ENCODE results near the gene MN1. TPM values are rescaled to one million over a fixed set of nuclear protein-coding genes. Genes with fewer than 3 reads are reported as not detected.

The MN1 gene
- total and polyA plus RNA-seq, 4 experiments from 2014 or later: 0.02 to 0.58 (median 0.35) TPM; not detected in 1

DNA sequence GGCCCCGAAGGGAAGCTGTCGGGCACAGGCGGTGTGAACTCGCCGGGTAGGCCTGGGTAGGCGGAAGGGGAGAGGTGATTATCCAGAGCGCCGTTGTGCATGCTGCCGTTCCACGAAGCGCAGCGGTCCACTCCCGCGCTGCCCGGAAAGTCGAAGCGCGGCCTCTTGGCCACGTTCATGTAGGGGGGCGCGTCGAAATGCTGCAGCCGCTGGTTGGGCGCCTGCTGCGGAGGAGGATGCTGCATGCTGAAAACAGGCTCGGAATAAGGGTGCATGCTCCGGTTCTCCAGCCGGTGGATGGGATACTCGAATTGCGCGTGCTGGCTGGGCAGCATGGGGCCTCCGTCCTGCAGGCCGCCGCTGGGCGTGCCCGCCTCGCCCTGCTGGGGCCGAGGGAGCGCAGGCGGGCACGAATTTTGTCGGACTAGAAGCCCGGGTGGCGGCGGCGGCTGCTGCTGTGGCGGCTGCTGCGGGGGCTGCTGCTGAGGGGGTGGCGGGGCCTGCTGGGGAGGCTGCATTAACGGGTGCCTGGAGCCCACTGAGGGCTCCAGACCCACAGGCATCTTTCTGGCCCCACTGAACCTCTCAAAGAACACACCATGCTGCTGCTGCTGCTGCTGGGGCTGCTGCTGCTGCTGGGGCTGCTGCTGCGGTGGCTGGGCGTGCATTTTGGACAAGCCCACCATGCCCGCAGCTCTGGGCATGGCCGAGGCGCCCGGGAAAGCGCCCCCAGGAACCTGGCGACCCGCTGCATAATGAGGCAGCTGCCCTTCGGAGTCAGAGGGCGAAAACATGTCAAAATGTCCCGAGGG lies 2.3 kb downstream of the MN1 start:
- intact Hi-C loops (cut with micrococcal nuclease): no loop called here
- Mint-ChIP-seq H3K27me3 (peaks cover 0 to 3% of the 10 kb centered on the region in 2 donors), H3K27ac (no peak overlapping the region), H3K9me3 (no peaks in the 10 kb centered on the region), H3K4me1 (peaks cover 4 to 10% (median 9%) of the 10 kb centered on the region in 4 donors), H3K4me3 (peak overlapping the region in 4 of 8 donors; percentile 52 to 64 (median 58)), H3K36me3 (no peaks in the 10 kb centered on the region)
- Histone ChIP-seq H3K4me1 (ENCODE audit: insufficient read depth, low read length) (peaks cover 14% of the 10 kb centered on the region), H3K27ac (ENCODE audit: low read depth, low read length) (no peak overlapping the region), H3K27me3 (ENCODE audit: insufficient read depth, low read length) (no peaks in the 10 kb centered on the region), H3K36me3 (ENCODE audit: insufficient read depth, low read length) (no peaks in the 10 kb centered on the region), H3K4me3 (ENCODE audit: low read length in 2 of 2) (no peak overlapping the region), H3K9me3 (ENCODE audit: control insufficient read depth in 1 of 2, low read length in 2 of 2) (no peaks in the 10 kb centered on the region)
- ChIA-PET CTCF (ENCODE audit: partially characterized antibody) (no interaction called here), POLR2A (ENCODE audit: partially characterized antibody) (no interaction called here)
- DNase-seq: no peak

DNA sequence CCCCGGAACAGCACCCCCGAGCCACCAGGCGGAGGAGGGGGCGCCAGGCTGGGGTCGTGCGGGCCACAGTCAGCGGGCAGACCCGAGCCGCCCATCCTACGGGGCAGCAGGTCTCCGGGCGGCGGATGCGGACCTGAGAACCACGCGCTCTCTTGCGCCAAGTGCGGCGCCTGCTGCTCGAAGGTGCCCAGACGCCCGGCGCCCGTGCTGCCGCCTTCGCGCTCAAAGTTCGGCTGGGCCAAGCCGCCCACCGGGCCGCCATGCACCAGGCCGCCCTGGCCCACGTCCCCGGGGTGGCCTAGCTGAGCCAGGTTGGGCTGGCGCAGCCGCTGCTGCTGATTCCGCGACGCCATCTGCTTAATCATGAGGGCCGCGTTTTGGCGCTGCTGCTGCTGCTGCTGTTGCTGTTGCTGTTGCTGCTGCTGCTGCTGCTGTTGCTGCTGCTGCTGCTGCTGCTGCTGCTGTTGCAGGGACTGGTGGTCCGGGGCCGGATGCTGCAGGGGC lies 3.0 kb downstream of the MN1 start:
- no peaks in the 10 kb centered on the region for H3K27me3 ChIP-seq (ENCODE audit: insufficient read depth, low read length)
- H3K36me3 Mint-ChIP-seq: no peaks in the 10 kb centered on the region
- H3K4me1 Mint-ChIP-seq: peaks cover 4 to 10% (median 8%) of the 10 kb centered on the region in 4 donors
- H3K27ac Mint-ChIP-seq: no peak overlapping the region
- no peaks in the 10 kb centered on the region for H3K36me3 ChIP-seq (ENCODE audit: insufficient read depth, low read length)
- H3K9me3 ChIP-seq (ENCODE audit: control insufficient read depth in 1 of 2, low read length in 2 of 2): no peaks in the 10 kb centered on the region
- no peaks in the 10 kb centered on the region for H3K9me3 Mint-ChIP-seq
- H3K27me3 Mint-ChIP-seq: peaks cover 0 to 3% of the 10 kb centered on the region in 2 donors
- H3K27ac ChIP-seq (ENCODE audit: low read depth, low read length): no peak overlapping the region
- DNase-seq: no peak
- H3K4me3 Mint-ChIP-seq: peak overlapping the region in 4 of 8 donors; percentile 52 to 64 (median 58)
- peaks cover 14% of the 10 kb centered on the region for H3K4me1 ChIP-seq (ENCODE audit: insufficient read depth, low read length)
- intact Hi-C loops (cut with micrococcal nuclease): no loop called here
- ChIA-PET POLR2A (ENCODE audit: partially characterized antibody) (no interaction called here), CTCF (ENCODE audit: partially characterized antibody) (no interaction called here)
- no peak overlapping the region for H3K4me3 ChIP-seq (ENCODE audit: low read length in 2 of 2)

DNA sequence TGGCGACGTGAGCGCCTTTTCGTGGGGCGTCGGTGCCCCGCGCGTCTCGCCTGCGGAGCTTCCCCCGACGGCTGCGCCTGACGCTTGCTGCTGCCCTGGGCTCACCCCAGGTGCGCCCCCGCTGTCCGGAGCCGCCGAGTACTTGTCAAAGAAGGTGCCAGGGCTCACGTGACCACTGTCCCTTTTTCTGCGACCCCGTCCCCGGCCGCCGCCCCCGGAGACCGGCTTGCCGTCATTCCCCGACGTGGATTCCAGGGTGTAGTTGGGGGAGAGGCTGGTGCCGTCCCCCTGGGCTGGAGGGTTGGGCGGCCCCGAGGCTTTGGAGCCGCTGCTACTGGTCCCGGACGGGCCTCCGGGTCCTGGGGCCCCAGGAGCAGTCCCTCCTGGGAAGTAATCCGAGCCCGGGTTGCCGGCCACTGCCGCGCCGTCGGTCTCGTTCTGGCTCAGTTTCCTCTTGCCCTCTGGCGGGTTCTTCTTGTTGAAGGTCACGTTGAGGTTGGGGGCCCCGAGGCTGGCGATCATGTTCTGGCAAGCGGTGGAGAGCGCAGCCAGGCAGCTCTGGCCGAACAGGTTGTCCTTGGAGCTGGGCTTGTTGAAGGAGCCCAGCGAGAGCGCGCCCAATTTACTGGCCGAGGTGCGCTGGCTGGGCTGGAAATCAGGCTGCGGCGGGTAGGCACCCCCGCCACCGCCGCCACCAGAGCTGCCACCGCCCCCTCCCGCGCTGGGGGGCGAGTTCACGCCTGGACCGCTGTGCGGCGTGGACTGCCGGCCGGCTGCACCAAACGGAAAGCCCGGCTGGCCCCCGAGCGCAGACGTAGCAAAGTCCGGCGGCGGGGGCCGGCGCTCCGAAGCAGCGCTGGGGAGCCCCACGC lies 3.8 kb downstream of the MN1 start:
- no peak overlapping the region for H3K27ac Mint-ChIP-seq
- H3K27me3 Mint-ChIP-seq: peaks cover 0 to 3% of the 10 kb centered on the region in 2 donors
- Histone ChIP-seq H3K9me3 (ENCODE audit: control insufficient read depth in 1 of 2, low read length in 2 of 2) (no peaks in the 10 kb centered on the region), H3K4me1 (ENCODE audit: insufficient read depth, low read length) (peaks cover 13% of the 10 kb centered on the region), H3K27ac (ENCODE audit: low read depth, low read length) (no peak overlapping the region), H3K36me3 (ENCODE audit: insufficient read depth, low read length) (no peaks in the 10 kb centered on the region), H3K27me3 (ENCODE audit: insufficient read depth, low read length) (no peaks in the 10 kb centered on the region), H3K4me3 (ENCODE audit: low read length in 2 of 2) (no peak overlapping the region)
- ChIA-PET CTCF (ENCODE audit: partially characterized antibody) (no interaction called here), POLR2A (ENCODE audit: partially characterized antibody) (no interaction called here)
- no peak for DNase-seq
- intact Hi-C loops (cut with micrococcal nuclease): no loop called here
- H3K9me3 Mint-ChIP-seq: no peaks in the 10 kb centered on the region
- peaks cover 3 to 8% (median 7%) of the 10 kb centered on the region in 4 donors for H3K4me1 Mint-ChIP-seq
- no peak overlapping the region for H3K4me3 Mint-ChIP-seq
- no peaks in the 10 kb centered on the region for H3K36me3 Mint-ChIP-seq

DNA sequence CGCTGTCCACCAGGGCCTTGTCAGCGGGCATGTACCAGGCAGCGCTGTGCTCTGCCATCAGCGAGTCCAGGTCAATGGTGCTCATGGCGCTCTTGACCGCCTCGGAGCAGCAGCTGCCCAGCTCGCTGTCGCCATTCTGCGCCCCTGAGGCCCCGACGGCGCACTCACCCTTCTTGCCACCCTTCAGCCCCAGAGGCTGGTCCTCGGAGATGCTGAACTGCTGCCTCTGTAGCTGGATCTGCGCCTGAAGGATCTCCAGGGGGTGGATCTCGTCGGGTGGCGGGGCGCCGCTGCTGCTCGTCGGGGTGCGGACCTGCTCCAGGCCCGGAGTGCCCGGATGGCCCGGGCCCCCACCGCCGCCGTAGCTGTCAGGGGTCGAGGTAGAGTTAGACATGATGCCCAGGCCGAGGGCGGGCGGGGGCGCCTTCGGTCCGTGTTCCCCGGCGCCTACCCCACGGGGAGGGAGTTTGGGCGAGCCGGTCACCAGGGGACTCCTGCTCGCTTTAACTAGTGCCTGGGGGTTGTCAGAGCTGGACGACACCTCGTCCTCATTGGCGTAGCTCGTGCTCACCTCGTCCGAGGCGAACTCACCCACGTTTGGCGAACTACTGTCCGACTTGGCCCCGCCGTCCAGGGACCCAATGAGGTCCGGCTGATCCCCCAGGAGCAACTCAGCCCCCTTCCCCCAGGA lies 4.6 kb downstream of the MN1 start:
- H3K27ac Mint-ChIP-seq: no peak overlapping the region
- H3K4me1 ChIP-seq (ENCODE audit: insufficient read depth, low read length): peaks cover 7% of the 10 kb centered on the region
- no peaks in the 10 kb centered on the region for H3K36me3 Mint-ChIP-seq
- ChIA-PET POLR2A (ENCODE audit: partially characterized antibody) (no interaction called here), CTCF (ENCODE audit: partially characterized antibody) (interaction anchor here (1.3 kb wide), 1 partner anchor 10 kb away, joined by 3 read pairs; no protein-coding TSS in a partner anchor)
- intact Hi-C loops (cut with micrococcal nuclease): no loop called here
- no peak overlapping the region for H3K27ac ChIP-seq (ENCODE audit: low read depth, low read length)
- DNase-seq: no peak
- no peaks in the 10 kb centered on the region for H3K9me3 ChIP-seq (ENCODE audit: control insufficient read depth in 1 of 2, low read length in 2 of 2)
- no peaks in the 10 kb centered on the region for H3K27me3 ChIP-seq (ENCODE audit: insufficient read depth, low read length)
- no peaks in the 10 kb centered on the region for H3K9me3 Mint-ChIP-seq
- H3K36me3 ChIP-seq (ENCODE audit: insufficient read depth, low read length): no peaks in the 10 kb centered on the region
- H3K27me3 Mint-ChIP-seq: peaks cover 0 to 3% of the 10 kb centered on the region in 2 donors
- no peak overlapping the region for H3K4me3 ChIP-seq (ENCODE audit: low read length in 2 of 2)
- no peak overlapping the region for H3K4me3 Mint-ChIP-seq
- H3K4me1 Mint-ChIP-seq: peaks cover 0 to 1% (median 0%) of the 10 kb centered on the region in 4 donors

DNA sequence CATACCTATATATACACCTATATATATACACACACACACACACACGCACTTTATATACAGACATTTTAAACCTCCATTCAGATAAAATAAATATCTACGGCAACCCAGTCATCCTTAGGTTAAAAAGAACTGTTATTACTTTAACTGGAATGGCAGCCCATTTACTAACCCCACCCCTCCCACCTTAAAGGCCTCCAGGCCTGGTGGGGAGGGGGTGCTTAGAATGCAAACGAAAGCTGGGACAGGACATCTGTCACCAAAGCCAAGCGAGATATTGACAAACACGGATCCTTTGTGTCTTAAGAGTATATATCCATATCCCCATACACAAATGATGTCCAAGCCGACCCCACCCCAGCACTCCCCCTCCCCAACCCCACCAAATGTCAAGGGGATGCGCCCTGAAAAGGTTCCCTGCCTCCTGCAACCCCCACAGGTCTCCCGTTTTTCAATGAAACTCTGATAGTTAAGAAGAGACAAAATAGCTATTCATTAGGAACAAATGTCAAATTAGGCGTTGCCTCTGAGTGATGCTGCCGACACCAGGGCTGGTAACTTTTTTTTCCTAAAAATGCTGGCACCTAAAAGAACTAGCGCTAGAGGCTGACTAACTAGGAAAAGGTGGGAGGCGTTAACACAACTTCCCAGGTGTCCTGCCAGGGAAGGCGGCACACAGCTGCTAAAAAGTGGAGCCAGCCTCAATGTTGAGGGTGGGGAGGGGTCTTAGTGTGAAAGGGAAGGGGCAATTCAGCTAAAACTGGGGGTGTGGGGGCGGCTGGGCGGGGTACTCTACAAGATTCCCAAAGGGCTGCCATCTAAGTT lies 5.6 kb downstream of the MN1 start:
- Histone ChIP-seq H3K4me3 (ENCODE audit: low read length in 2 of 2) (no peak overlapping the region), H3K36me3 (ENCODE audit: insufficient read depth, low read length) (no peaks in the 10 kb centered on the region), H3K4me1 (ENCODE audit: insufficient read depth, low read length) (peaks cover 7% of the 10 kb centered on the region), H3K27ac (ENCODE audit: low read depth, low read length) (no peak overlapping the region), H3K27me3 (ENCODE audit: insufficient read depth, low read length) (no peaks in the 10 kb centered on the region), H3K9me3 (ENCODE audit: control insufficient read depth in 1 of 2, low read length in 2 of 2) (no peaks in the 10 kb centered on the region)
- no peak for DNase-seq
- Mint-ChIP-seq H3K27ac (no peak overlapping the region), H3K4me1 (peaks cover 0 to 1% (median 0%) of the 10 kb centered on the region in 4 donors), H3K36me3 (no peaks in the 10 kb centered on the region), H3K4me3 (peak overlapping the region in 1 of 8 donors; percentile 32), H3K27me3 (peaks cover 0 to 3% of the 10 kb centered on the region in 2 donors), H3K9me3 (no peaks in the 10 kb centered on the region)
- intact Hi-C loops (cut with micrococcal nuclease): no loop called here
- ChIA-PET CTCF (ENCODE audit: partially characterized antibody) (interaction anchor here (1.3 kb wide), 1 partner anchor 11 kb away, joined by 3 read pairs; no protein-coding TSS in a partner anchor), POLR2A (ENCODE audit: partially characterized antibody) (no interaction called here)

DNA sequence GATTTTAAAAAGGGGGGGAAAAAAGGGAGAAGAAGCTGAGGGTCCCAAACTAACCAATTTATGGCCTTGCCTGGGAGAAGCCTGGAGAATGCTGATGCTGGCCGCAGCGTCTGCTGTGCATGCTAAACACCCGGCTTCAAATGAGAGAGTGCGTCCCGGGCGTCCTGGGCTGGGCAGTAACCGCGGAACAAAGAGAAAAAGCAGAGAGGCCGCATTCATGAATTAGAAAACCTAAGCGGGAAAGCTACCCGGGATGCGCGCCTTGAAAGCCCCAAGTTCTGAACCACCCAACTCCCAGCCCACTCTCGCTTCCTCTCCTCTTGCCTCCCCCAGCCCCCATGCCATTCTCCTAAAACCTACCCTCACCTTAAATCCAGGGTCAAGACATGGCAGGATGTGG lies 6.5 kb downstream of the MN1 start:
- H3K27me3 ChIP-seq (ENCODE audit: insufficient read depth, low read length): no peaks in the 10 kb centered on the region
- no peak overlapping the region for H3K4me3 ChIP-seq (ENCODE audit: low read length in 2 of 2)
- no peaks in the 10 kb centered on the region for H3K9me3 ChIP-seq (ENCODE audit: control insufficient read depth in 1 of 2, low read length in 2 of 2)
- intact Hi-C loops (cut with micrococcal nuclease): no loop called here
- no peak overlapping the region for H3K27ac Mint-ChIP-seq
- no peaks in the 10 kb centered on the region for H3K36me3 ChIP-seq (ENCODE audit: insufficient read depth, low read length)
- H3K27ac ChIP-seq (ENCODE audit: low read depth, low read length): no peak overlapping the region
- peaks cover under 1% of the 10 kb centered on the region for H3K4me1 ChIP-seq (ENCODE audit: insufficient read depth, low read length)
- ChIA-PET CTCF (ENCODE audit: partially characterized antibody) (no interaction called here), POLR2A (ENCODE audit: partially characterized antibody) (no interaction called here)
- H3K36me3 Mint-ChIP-seq: no peaks in the 10 kb centered on the region
- peaks cover 0 to 3% of the 10 kb centered on the region in 2 donors for H3K27me3 Mint-ChIP-seq
- no peaks in the 10 kb centered on the region for H3K9me3 Mint-ChIP-seq
- no peak overlapping the region for H3K4me3 Mint-ChIP-seq
- H3K4me1 Mint-ChIP-seq: no peaks in the 10 kb centered on the region
- no peak for DNase-seq
